HG03457 (cell line): Measurements from ENCODE around the gene RNF212.

ENCODE experiments used
- ATAC-seq: cut with Tn5 transposase; IDR thresholded peaks from one replicate; pipeline ENCODE4 v1.9.1; 2021; ENCODE audit warnings: moderate number of reproducible peaks; ENCODE audit not compliant: unreplicated experiment

Gene RNF212

DNA sequence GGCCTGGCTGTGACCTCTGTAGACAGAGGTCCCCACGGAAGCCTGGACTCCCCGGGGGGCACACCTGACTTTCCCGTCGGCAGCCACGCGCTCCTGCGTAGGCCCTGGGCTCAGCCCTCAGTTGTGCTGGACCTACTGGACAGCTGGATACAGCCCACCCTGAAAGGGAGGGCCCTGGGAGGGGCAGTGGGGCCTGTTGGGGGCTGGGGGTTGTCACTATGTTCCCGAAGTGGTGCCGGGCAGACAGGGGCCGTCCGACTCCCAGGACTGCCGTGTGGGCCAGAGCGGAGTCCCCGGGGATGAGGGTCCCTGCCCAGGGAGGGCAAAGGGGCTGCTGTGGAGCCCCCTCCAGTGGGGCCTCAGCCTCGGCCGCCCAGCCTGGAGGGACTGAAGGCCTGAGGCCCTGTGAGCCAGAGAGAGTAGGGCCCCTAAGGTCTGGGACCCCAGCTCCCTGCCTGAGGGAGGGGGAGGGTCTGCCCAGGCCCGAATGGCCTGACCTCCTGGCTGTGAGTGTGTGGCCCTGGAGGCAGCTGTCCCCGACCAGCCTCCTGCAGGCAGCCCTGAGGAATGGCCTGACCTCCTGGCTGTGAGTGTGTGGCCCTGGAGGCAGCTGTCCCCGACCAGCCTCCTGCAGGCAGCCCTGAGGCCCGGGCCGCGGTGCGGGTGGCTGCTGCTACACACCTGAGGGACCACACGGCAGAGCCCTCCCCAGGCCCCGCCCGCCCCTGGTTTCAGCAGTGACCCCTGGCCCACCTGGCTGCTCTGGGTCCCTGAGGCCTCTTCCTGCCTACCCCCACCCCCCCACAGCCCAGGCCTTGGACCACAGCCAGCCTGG lies 76.2 kb downstream of the RNF212 start:
- no peak for ATAC-seq

DNA sequence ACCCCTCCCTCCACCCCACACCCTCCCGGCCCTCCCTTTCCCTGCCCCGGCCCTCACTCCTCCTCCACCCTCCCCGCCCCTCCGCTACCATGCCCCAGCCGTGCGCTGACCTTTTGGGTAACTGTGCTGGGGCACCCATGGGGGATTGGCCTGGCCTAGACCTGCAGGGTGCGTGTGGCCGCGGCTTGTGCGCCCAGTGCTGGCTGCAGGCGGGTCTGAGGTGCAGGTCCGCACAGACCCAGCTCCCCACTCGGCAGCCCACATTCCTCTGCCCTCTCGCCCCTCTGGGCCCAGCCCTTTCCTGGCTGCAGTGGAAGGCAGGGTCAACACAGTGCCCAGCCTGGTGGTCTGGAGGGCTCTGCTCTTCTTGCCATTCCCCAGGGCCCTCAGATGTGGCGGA lies 77.3 kb downstream of the RNF212 start:
- no peak for ATAC-seq

DNA sequence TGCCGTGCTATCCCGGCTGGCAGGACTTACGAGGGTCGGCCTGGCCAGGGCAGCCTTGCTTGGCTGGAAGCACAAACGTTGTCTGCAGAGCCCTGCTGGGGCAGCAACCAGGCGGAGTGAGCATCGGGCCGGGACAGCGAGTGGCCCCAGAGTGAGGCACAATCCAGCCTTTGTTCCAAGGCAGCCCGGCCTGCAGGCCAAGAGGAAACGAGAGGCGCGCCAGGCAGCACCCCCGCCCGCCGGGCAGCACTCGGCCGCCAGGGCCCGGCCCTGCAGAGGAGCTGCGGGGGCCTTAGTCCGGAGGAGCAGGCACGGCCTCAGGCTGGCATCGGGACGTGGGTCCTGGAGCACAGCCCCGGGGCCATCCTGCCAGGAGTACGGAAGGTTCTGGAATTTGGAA lies 77.9 kb downstream of the RNF212 start:
- no peak for ATAC-seq

DNA sequence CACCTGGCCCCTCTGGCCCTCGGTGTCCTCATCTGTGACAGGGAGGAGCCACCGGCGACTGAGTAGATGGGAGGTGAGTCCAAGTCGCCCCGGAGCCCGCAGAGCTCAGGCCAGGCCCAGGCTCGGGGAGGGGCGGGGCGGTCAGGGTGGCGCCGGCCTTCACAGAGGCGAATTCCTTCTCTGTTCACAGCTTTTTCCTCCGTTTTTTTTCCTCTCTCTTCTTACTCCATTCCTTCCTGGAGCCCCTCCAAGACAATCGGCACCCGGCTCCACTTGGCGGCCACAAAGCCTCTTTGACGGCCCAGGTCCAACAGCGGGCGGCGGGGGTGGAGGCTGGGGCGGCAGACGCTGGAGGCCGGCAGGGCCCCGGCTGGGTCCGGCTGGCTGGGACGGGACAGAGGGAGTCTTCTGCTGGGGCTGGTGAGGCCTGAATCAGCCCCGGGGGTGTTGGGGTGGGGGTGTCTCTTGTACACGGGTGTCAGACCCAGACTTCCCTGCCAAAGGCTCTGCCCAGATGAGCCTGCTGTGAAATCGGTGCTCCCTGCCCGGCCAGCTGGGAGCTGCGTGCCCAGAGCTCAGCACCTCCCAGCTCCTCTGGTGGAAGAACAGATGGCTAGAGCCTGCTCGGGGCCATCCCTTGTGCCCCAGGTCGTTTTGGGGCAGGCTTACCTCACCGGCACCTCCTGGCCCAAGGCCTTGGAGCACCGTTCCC lies 79.4 kb downstream of the RNF212 start:
- ATAC-seq = no peak

DNA sequence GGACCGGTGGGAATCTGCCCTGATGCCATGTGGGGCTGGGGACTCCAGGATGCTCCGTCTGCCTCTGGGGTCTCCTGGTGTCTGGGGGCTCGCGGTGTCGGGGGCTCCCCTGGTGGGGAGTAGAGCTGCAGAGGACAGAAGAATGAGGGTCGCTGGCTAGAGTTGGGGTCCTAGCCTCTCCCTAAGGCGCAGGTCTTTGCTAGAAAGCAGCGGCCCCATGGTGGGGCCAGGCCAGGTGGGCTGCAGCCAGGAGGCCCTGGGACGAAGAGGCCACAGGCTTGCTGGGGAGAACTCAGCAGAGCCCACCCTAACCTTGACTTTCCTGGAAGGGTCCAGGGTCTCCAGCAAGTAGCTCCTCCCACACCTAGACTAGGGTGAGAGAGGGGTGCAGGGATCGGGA lies 80.5 kb downstream of the RNF212 start:
- ATAC-seq = no peak

GRCh38 chr4:1031956-1032795 lies 81.2 kb downstream of the RNF212 start:
- no peak for ATAC-seq

DNA sequence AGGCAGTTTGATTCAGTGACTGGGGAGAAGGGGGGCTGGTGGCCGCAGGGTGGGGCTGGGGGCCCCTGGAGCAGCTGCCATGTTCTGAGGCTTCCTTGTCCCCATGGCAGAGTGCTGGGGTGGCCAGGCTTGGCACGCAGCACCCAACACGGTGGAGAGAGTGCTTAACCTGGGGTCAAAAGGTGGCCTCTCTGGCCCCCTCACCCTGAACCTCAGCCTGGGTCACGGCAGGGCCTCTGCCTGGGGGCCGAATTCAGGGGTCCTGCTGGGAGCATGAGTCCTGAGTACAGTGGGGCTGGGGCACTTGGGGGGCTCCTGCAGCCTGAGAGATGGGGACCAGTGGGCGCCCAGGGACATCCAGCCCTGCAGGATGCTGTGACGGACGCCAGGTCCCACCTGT lies 82.0 kb downstream of the RNF212 start:
- no peak for ATAC-seq

DNA sequence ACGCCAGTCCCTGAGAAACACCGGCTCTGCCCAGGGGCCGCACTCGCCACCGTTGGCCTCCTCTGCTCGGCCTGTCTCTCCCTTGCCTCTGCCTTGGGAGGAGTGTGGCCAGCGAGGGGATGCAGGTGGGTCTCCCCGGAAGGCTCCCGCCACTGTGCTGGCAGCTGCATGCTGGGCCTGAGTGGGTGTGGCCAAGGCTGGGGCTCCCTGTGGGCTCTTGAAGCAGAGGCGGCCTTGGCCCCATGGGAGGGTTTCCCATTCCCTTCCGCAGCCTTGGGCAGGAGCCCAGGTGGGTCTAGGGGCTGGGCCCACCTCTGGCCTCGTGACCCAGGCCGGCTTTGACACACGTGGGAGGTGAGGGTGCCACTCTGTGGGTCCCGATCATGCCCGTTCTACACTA lies 82.8 kb downstream of the RNF212 start:
- no peak for ATAC-seq

DNA sequence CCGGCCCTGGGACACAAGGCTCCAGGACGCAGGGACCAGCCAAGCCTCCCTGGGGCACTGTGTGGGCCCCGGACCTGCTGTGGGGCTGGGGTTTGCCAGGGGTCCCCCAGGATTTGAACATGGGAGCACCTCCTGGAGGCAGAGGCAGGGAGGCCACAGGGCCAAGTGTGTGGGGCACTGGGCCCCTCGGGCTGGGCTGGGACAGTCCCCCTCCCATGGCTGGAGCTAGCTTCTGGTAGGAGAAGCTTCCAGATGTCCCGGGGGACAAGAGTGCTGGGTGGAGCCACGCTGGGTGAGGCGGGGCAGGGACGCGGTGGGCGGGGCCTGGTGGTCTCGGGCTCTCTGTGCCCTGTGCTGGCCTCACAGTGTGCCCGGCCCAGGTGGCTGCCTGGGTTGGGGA lies 83.3 kb downstream of the RNF212 start:
- no peak for ATAC-seq

GRCh38 chr4:1029529-1029928 lies 83.8 kb downstream of the RNF212 start:
- ATAC-seq = no peak

- no peak for ATAC-seq
Observed at GRCh38 chr4:1028574-1029220, 84.7 kb downstream of the RNF212 start.

DNA sequence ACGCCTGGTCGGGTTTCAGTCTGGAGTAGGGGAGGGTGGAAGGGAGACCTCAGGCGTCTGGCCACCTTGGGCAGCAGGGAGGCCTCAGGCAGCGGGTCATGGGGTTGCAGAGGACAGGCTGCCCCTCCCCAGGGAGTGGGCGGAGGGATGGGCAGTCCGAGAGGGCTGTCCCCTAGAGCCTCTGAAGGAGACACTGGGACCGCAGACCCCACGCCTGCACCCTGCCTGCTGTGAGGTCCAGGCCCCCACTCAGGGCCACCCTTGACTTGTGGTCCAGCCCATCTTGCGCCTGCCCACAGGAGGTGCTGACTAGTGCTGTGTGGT lies 85.5 kb downstream of the RNF212 start:
- ATAC-seq = no peak

DNA sequence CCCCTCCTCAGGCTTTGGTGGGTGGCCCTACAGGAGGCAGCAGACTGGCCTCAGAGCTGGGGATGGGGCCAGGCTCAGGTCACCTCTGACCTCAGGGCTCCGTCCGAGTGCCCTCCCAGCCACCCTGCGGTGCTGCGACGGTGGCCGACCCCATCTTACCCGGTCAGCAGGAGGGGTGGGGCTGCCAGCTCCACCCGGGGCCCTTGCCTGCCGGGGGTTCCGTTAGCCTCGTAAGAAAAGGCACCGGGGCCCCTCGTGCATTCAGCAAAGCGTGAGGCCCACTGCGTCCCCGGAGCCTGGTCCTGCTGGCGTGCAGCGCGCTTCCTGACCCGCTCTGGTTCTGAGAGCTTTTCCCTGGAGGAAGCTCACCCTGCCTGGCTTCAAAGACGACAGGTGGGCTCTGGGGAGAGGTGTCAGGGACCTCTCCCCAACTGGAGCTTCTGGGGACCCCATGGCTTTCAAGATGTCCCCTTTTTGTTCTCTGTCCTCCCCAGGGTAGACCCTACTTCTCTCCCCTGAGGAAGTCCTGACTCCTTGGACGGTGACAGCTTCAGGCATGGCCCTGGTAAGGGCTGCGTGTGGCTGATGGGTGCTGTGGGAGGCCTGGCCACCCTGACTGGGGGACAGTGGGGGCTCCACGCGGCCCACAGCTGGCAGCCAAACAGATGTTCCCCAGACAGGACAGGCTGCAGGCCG lies 86.0 kb downstream of the RNF212 start:
- ATAC-seq = no peak

GRCh38 chr4:1026115-1026514 lies 87.2 kb downstream of the RNF212 start:
- ATAC-seq = no peak

- no peak for ATAC-seq
Observed at GRCh38 chr4:1024882-1025545, 88.3 kb downstream of the RNF212 start.

- no peak for ATAC-seq
Observed at GRCh38 chr4:1023895-1024740, 89.2 kb downstream of the RNF212 start.

DNA sequence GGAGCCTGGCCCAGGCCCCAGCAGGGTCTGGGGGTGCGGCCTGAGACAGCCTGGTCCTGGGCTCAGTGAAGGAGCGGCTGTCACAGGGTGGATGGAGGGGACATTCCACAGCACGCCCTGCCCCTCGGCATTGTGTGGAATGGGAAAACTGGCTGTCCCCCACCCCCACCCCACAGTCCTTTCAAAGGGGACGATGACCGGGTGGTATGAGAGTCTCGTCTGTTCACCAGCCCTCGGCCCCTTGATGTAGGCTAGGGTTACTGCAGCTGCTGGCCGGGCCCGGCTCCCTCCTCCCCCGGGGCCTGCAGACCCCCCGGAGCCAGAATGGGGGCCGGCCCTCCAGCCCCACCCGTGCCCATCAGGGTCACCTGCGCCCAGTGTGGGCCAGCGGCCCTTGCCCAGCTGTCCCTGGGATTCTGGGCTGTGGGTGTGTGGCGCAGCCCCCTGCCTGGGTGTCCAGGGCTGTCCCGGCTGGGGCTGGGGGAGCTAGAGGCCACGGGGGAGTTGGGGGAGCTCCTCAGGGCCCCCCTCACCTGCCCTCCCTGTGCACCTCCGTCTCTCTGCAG lies 90.2 kb downstream of the RNF212 start:
- ATAC-seq = no peak

DNA sequence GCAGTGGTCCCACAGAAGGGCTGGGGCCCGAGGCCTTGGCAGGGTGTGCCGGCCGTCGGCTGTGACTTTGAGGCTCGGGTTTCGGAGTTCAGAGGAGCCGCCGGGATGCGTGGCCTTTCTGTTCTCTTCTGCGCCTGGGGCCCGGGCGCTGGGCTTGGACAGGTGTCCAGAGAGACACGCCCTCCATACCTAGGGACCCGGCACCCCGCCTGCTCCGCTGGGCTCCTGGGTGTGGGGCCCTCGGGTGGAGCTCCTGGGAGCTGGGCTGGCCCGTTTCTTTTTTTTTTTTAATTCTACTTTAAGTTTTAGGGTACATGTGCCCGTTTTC lies 90.7 kb downstream of the RNF212 start:
- no peak for ATAC-seq
